Panc1 (cell line): Measurements from ENCODE around the gene GMEB2. TPM values are rescaled to one million over a fixed set of nuclear protein-coding genes. Genes with fewer than 3 reads are reported as not detected.

ENCODE experiments used
- ATAC-seq: fragments of 200-7000 bp; cut with Tn5 transposase; 2 replicates; pipeline ENCODE4 v1.9.1; 2020; ENCODE audit warnings: mild to moderate bottlenecking, moderate library complexity
- BruUV-seq: library from RNA; stranded (reverse); fragments of 400-500 nt; replicated peaks from 2 replicates; lab custom pipeline; 2021; lab: Mats Ljungman, UMichigan
- CTCF ChIA-PET: fragments of 300-600 bp; sonication (Branson Sonifier 250); formaldehyde crosslinking; loops from one replicate; lab custom pipeline; 2022; ENCODE audit warnings: antibody characterized with exemption; lab: Charles Lee
- POLR2A ChIA-PET: fragments of 300-600 bp; sonication (Branson Sonifier 250); formaldehyde crosslinking; loops from one replicate; lab custom pipeline; 2022; ENCODE audit warnings: antibody characterized with exemption; lab: Charles Lee
- DNase-seq: peaks from one replicate; pipeline ENCODE4 v3.0.0-alpha.2; 2010; ENCODE audit warnings: low read depth, low spot score
- H3K27ac ChIP-seq: 2 replicates; pipeline ENCODE4 v1.5.1; 2011; ENCODE audit warnings: mild to moderate bottlenecking, low read length, inconsistent platforms
- H3K27me3 ChIP-seq: fragments of 200-500 bp; sonication (Bioruptor generic); 2 replicates; pipeline ENCODE4 v1.6.0; 2014; ENCODE audit warnings: low read length, inconsistent platforms; ENCODE audit not compliant: control insufficient read depth, insufficient read depth
- H3K36me3 ChIP-seq: fragments of 200-500 bp; sonication (Bioruptor generic); 2 replicates; pipeline ENCODE4 v1.5.1; 2014; ENCODE audit warnings: inconsistent platforms, mild to moderate bottlenecking, low read length, moderate library complexity; ENCODE audit not compliant: control insufficient read depth, insufficient read depth
- H3K4me1 ChIP-seq: 2 replicates; pipeline ENCODE4 v1.5.1; 2011; ENCODE audit warnings: inconsistent platforms, mild to moderate bottlenecking, low read length, moderate library complexity; ENCODE audit not compliant: control insufficient read depth, insufficient read depth
- H3K4me3 ChIP-seq, 2 experiments: 2 replicates each; pipeline ENCODE4 v1.5.1; 2011 to 2012; ENCODE audit warnings: low read depth in 2 of 2, low read length in 2 of 2, mild to moderate bottlenecking in 2 of 2, inconsistent platforms in 1 of 2, moderate library complexity in 1 of 2
- H3K9me3 ChIP-seq: fragments of 200-500 bp; sonication (Bioruptor generic); 2 replicates; pipeline ENCODE4 v1.5.1; 2014; ENCODE audit warnings: low read depth, mild to moderate bottlenecking, inconsistent platforms, low read length, moderate library complexity; ENCODE audit not compliant: control insufficient read depth, insufficient read depth
- POLR2AphosphoS5 ChIP-seq: IDR thresholded peaks from 2 replicates; pipeline ENCODE4 v1.6.1; 2012; ENCODE audit warnings: mild to moderate bottlenecking, low read depth, low read length, moderate library complexity
- REST ChIP-seq, 2 experiments: IDR thresholded peaks; 2 replicates each; pipeline ENCODE4 v1.6.1; 2011 to 2012; ENCODE audit warnings: low read depth in 2 of 2, control low read depth in 1 of 2, low read length in 1 of 2, mild to moderate bottlenecking in 1 of 2, moderate library complexity in 1 of 2; ENCODE audit not compliant: insufficient read depth in 1 of 2
- SIN3A ChIP-seq: IDR thresholded peaks from 2 replicates; pipeline ENCODE4 v1.6.1; 2012; ENCODE audit warnings: low read depth, mild to moderate bottlenecking, low read length, moderate library complexity, borderline replicate concordance; ENCODE audit not compliant: insufficient read depth
- TCF7L2 ChIP-seq: IDR thresholded peaks from 2 replicates; pipeline ENCODE4 v1.6.1; 2011; ENCODE audit warnings: mild to moderate bottlenecking, low read depth, low read length, inconsistent platforms
- in situ Hi-C: cut with HindIII; loops from 2 replicates; pipeline ENCODE4 v1.10.0; 2016; ENCODE audit warnings: low sequenced_read_pairs, low pct_unique_long_range_greater_than_20kb
- intact Hi-C: fragments of 100-400 bp; cut with micrococcal nuclease; formaldehyde crosslinking; loops from one replicate; pipeline ENCODE4 v1.10.0; 2022; ENCODE audit not compliant: unreplicated experiment
- total RNA-seq: library from RNA; stranded (reverse); gene quantifications from one replicate; pipeline ENCODE4 v1.2.1, GENCODE V29; 2021; ENCODE audit not compliant: unreplicated experiment
- TF ChIP-seq, protein P1 (sequence below): fragments of 450-650 bp; IDR thresholded peaks from 2 replicates; pipeline ENCODE4 v1.5.1; 2017; ENCODE audit warnings: mild to moderate bottlenecking

GMEB2 gene
- total RNA-seq, 1 experiment from 2014 or later: 13.1 TPM

DNA sequence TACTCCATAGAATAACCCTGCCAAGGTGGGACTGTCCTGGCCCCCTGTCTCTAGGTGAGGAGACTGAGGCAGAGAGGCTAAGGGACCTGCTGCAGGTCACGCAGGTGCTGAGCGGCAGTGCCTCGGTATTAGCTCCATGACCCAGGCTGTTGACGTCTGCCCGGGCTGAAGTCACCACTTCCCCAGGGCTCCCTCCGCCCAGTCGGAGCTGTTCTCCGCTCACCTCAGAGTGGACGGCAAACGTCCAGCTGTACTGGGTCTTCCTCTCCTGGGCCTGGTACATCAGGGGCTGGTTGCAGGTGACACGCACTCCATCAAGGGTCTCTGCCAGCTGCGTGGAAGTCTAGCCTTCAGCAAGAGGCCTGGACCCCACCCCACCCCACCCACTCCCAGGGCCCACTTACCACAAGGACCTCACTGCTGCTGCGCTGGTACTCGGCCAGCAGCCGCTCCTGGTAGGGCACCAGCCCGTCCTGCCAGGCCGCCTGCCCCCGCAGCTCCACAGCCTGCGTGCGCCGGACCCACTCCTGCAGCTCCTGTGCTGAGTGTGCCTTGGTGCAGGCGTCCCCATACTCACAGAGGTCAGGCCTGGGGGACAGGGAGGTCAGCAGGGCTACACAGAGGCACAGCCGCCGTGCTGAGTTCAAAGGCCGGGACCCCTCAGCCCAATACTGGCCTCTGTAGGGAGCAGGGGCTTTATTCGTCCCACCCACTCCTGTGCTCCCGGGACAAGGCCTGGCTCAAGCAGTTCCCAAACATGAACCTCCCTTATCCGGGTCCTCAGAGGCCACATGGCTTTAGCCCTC lies 56.4 kb downstream of the GMEB2 start:
- in situ Hi-C loops (no loop called here), intact Hi-C loops (no loop called here)
- no peaks in the 10 kb centered on the region for H3K27me3 ChIP-seq
- POLR2A ChIA-PET: interaction anchor here (0.8 kb wide), 1 partner anchor 10 kb away, joined by 9 read pairs; no protein-coding TSS in a partner anchor
- no peak for TF ChIP-seq REST (IDR thresholded peaks at IDR 0.05; ENCODE audit: insufficient read depth in 1 of 2, low read depth in 2 of 2, low read length in 1 of 2)
- no peak for TF ChIP-seq TCF7L2
- TF ChIP-seq, protein P1, sequence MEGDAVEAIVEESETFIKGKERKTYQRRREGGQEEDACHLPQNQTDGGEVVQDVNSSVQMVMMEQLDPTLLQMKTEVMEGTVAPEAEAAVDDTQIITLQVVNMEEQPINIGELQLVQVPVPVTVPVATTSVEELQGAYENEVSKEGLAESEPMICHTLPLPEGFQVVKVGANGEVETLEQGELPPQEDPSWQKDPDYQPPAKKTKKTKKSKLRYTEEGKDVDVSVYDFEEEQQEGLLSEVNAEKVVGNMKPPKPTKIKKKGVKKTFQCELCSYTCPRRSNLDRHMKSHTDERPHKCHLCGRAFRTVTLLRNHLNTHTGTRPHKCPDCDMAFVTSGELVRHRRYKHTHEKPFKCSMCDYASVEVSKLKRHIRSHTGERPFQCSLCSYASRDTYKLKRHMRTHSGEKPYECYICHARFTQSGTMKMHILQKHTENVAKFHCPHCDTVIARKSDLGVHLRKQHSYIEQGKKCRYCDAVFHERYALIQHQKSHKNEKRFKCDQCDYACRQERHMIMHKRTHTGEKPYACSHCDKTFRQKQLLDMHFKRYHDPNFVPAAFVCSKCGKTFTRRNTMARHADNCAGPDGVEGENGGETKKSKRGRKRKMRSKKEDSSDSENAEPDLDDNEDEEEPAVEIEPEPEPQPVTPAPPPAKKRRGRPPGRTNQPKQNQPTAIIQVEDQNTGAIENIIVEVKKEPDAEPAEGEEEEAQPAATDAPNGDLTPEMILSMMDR: no peak
- no peak for TF ChIP-seq POLR2AphosphoS5
- TF ChIP-seq SIN3A: no peak
- ATAC-seq (no peak), DNase-seq (no peak)
- no TSS peak for BruUV-seq
- CTCF ChIA-PET: no interaction called here
- no peak overlapping the region for H3K4me3 ChIP-seq
- no peak overlapping the region for H3K27ac ChIP-seq
- no peaks in the 10 kb centered on the region for H3K9me3 ChIP-seq
- peaks cover 14% of the 10 kb centered on the region for H3K4me1 ChIP-seq
- peaks cover 3% of the 10 kb centered on the region; the same call in 1 of the 2 replicates for H3K36me3 ChIP-seq

GRCh38 chr20:63568986-63569949 lies 57.6 kb downstream of the GMEB2 start:
- Histone ChIP-seq H3K4me1 (peaks cover 5% of the 10 kb centered on the region), H3K36me3 (peaks cover 3% of the 10 kb centered on the region; the same call in 1 of the 2 replicates), H3K4me3 (no peak overlapping the region), H3K27ac (no peak overlapping the region), H3K9me3 (no peaks in the 10 kb centered on the region), H3K27me3 (no peaks in the 10 kb centered on the region)
- CTCF ChIA-PET: interaction anchor here (0.6 kb wide), 1 partner anchor 298 kb away, joined by 12 read pairs; no protein-coding TSS in a partner anchor
- ATAC-seq: no peak
- DNase-seq: no peak
- no peak for TF ChIP-seq SIN3A
- no peak for TF ChIP-seq REST (IDR thresholded peaks at IDR 0.05; ENCODE audit: insufficient read depth in 1 of 2, low read depth in 2 of 2, low read length in 1 of 2)
- TF ChIP-seq, protein P1: no peak
- TF ChIP-seq TCF7L2: no peak
- TF ChIP-seq POLR2AphosphoS5: no peak
- intact Hi-C loops: no loop called here
- in situ Hi-C loops: no loop called here
- POLR2A ChIA-PET: interaction anchor here (0.6 kb wide), 1 partner anchor 194 kb away, joined by 3 read pairs; no protein-coding TSS in a partner anchor
- no TSS peak for BruUV-seq
